GM06990 (cell line): ENCODE data around the gene TTC23.
"Not testable (repeated sequence)": the region's sequence is repeated elsewhere in the genome, so short reads cannot be mapped to it uniquely, and the experiment has no call there.

Experiments
- DNase-seq: peaks from one replicate; pipeline ENCODE4 v3.0.0-alpha.2; 2011; ENCODE audit not compliant: insufficient read length; ENCODE audit errors: extremely low read depth
- H3K27me3 ChIP-seq: replicated peaks from 2 replicates; pipeline ENCODE4 v1.6.0; 2011; ENCODE audit warnings: low read length; ENCODE audit not compliant: control insufficient read depth, insufficient read depth
- H3K36me3 ChIP-seq: 2 replicates; pipeline ENCODE4 v1.5.1; 2011; ENCODE audit warnings: low read length; ENCODE audit not compliant: control insufficient read depth, insufficient read depth
- H3K4me3 ChIP-seq: replicated peaks from 2 replicates; pipeline ENCODE4 v1.5.1; 2011; ENCODE audit warnings: low read depth, mild to moderate bottlenecking, control low read depth, low read length
- CTCF ChIP-seq: IDR thresholded peaks from 2 replicates; pipeline ENCODE4 v1.5.1; 2011; ENCODE audit warnings: low read length, control low read depth, mild to moderate bottlenecking, inconsistent platforms; ENCODE audit not compliant: insufficient read depth, poor library complexity, severe bottlenecking

The TTC23 gene

GRCh38 chr15:99239545-99240198 is 9.7 kb downstream of the TTC23 start:
- Histone ChIP-seq H3K27me3 (no peaks in the 10 kb centered on the region), H3K36me3 (no peaks in the 10 kb centered on the region), H3K4me3 (no peak overlapping the region)
- DNase-seq = peak; percentile 52
- no peak for TF ChIP-seq CTCF

GRCh38 chr15:99238849-99239248 is 10.5 kb downstream of the TTC23 start:
- Histone ChIP-seq H3K4me3 (no peak overlapping the region), H3K27me3 (no peaks in the 10 kb centered on the region), H3K36me3 (no peaks in the 10 kb centered on the region)
- DNase-seq = no peak
- no peak for TF ChIP-seq CTCF

GRCh38 chr15:99234160-99234559 is 15.2 kb downstream of the TTC23 start:
- not testable (repeated sequence) for DNase-seq, H3K4me3 ChIP-seq, H3K36me3 ChIP-seq, H3K27me3 ChIP-seq

- no peak overlapping the region for H3K4me3 ChIP-seq
- no peak for TF ChIP-seq CTCF
- no peaks in the 10 kb centered on the region for H3K36me3 ChIP-seq
- H3K27me3 ChIP-seq = no peaks in the 10 kb centered on the region
- DNase-seq = no peak
These were observed 16.6 kb downstream of the TTC23 start for GRCh38 chr15:99232740-99233139.

- Histone ChIP-seq H3K27me3 (no peaks in the 10 kb centered on the region), H3K4me3 (no peak overlapping the region), H3K36me3 (no peaks in the 10 kb centered on the region)
- DNase-seq = no peak
- no peak for TF ChIP-seq CTCF
These were observed 18.5 kb downstream of the TTC23 start for GRCh38 chr15:99230867-99231266.

GRCh38 chr15:99228120-99228770 is 21.1 kb downstream of the TTC23 start:
- no peaks in the 10 kb centered on the region for H3K36me3 ChIP-seq
- H3K4me3 ChIP-seq = no peak overlapping the region
- DNase-seq = no peak
- TF ChIP-seq CTCF = no peak
- H3K27me3 ChIP-seq = no peaks in the 10 kb centered on the region
